Endodermal cell (in vitro differentiated cells): ENCODE data around the gene NPEPL1. TPM values are rescaled to one million over a fixed set of nuclear protein-coding genes. Genes with fewer than 3 reads are reported as not detected.

Experiments used
- DNase-seq: peaks from one replicate; pipeline ENCODE4 v3.0.0-alpha.2; 2017
- H3K27ac ChIP-seq: 2 replicates; pipeline ENCODE4 v1.5.1; 2013; ENCODE audit warnings: mild to moderate bottlenecking, low read depth, low read length, moderate library complexity
- H3K27me3 ChIP-seq: 2 replicates; pipeline ENCODE4 v1.6.1; 2013; ENCODE audit warnings: mild to moderate bottlenecking, low read length, moderate library complexity; ENCODE audit not compliant: insufficient read depth, control insufficient read depth, poor library complexity, severe bottlenecking
- H3K36me3 ChIP-seq: 2 replicates; pipeline ENCODE4 v1.7.0; 2013; ENCODE audit warnings: mild to moderate bottlenecking, low read length, moderate library complexity; ENCODE audit not compliant: control insufficient read depth, insufficient read depth
- H3K4me1 ChIP-seq: one replicate; pipeline ENCODE4 v1.7.0; 2013; ENCODE audit warnings: low read length; ENCODE audit not compliant: control insufficient read depth, insufficient read depth
- H3K4me3 ChIP-seq: 2 replicates; pipeline ENCODE4 v1.5.1; 2013; ENCODE audit warnings: mild to moderate bottlenecking, low read length, moderate library complexity
- H3K9ac ChIP-seq: 2 replicates; pipeline ENCODE4 v1.6.1; 2013; ENCODE audit warnings: mild to moderate bottlenecking, low read length, moderate library complexity; ENCODE audit not compliant: poor library complexity, severe bottlenecking; ENCODE audit errors: extremely low read depth
- H3K9me3 ChIP-seq: 2 replicates; pipeline ENCODE4 v1.6.1; 2013; ENCODE audit warnings: mild to moderate bottlenecking, low read length, moderate library complexity; ENCODE audit not compliant: control insufficient read depth
- H3K27ac Mint-ChIP-seq: 2 replicates; pipeline ENCODE4 v1.8.0; 2020; ENCODE audit warnings: mixed read lengths
- H3K27me3 Mint-ChIP-seq: 2 replicates; pipeline ENCODE4 v1.8.0; 2021; ENCODE audit warnings: mild to moderate bottlenecking, mixed read lengths; ENCODE audit not compliant: insufficient read depth
- H3K36me3 Mint-ChIP-seq: 2 replicates; pipeline ENCODE4 v1.8.0; 2020; ENCODE audit warnings: low read depth, mixed read lengths
- H3K4me1 Mint-ChIP-seq: 2 replicates; pipeline ENCODE4 v1.8.0; 2020; ENCODE audit warnings: mixed read lengths
- H3K4me3 Mint-ChIP-seq: 2 replicates; pipeline ENCODE4 v1.8.0; 2020; ENCODE audit warnings: mild to moderate bottlenecking, moderate library complexity, mixed read lengths
- H3K9me3 Mint-ChIP-seq: 2 replicates; pipeline ENCODE4 v1.8.0; 2020; ENCODE audit warnings: mild to moderate bottlenecking, mixed read lengths
- CTCF ChIP-seq: fragments of 200-600 bp; sonication (generic); conservative IDR thresholded peaks from 2 replicates; pipeline ENCODE4 v1.5.0; 2021; ENCODE audit warnings: antibody characterized with exemption, mild to moderate bottlenecking
- WGBS, 2 experiments: methylation state at CpG; one replicate each; pipeline versions ENCODE4 v1.1.5 to v1.1.7; 2013; ENCODE audit warnings: missing lambda C conversion rate in 2 of 2, mixed read lengths in 1 of 2; ENCODE audit not compliant: insufficient coverage in 1 of 2, insufficient read length in 1 of 2; 5-methylcytosine and 5-hydroxymethylcytosine counted together
- total RNA-seq, 2 donors: library from RNA; stranded (reverse); fragmentation: NEBNext Ultra II Directional in 1 of 2; extraction: Animal tissue kit (Norgen Biotek cat#: 25700) in 1 of 2; gene quantifications; 2 replicates in 1 of 2; 3 replicates in 1 of 2; pipeline ENCODE4 v1.2.1, GENCODE V29; 2021

The NPEPL1 gene
- total RNA-seq, 2 donors from 2014 or later = 52.9 to 72.8 TPM

- Mint-ChIP-seq H3K36me3 (peaks cover 48% of the 10 kb centered on the region), H3K9me3 (no peaks in the 10 kb centered on the region), H3K27ac (peak overlapping the region; percentile 90), H3K27me3 (no peaks in the 10 kb centered on the region), H3K4me1 (peaks cover 42% of the 10 kb centered on the region), H3K4me3 (no peak overlapping the region)
- Histone ChIP-seq H3K36me3 (peaks cover 61% of the 10 kb centered on the region), H3K27me3 (no peaks in the 10 kb centered on the region), H3K27ac (no peak overlapping the region), H3K4me3 (no peak overlapping the region), H3K9ac (no peak overlapping the region), H3K4me1 (peaks cover 16% of the 10 kb centered on the region), H3K9me3 (no peaks in the 10 kb centered on the region)
- no peak for TF ChIP-seq CTCF
- WGBS, 2 experiments = no CpG with 5 or more reads among the region's 1 CpG
- no peak for DNase-seq
Observed at GRCh38 chr20:58670102-58670501, 22.5 kb upstream of the NPEPL1 start.

DNA sequence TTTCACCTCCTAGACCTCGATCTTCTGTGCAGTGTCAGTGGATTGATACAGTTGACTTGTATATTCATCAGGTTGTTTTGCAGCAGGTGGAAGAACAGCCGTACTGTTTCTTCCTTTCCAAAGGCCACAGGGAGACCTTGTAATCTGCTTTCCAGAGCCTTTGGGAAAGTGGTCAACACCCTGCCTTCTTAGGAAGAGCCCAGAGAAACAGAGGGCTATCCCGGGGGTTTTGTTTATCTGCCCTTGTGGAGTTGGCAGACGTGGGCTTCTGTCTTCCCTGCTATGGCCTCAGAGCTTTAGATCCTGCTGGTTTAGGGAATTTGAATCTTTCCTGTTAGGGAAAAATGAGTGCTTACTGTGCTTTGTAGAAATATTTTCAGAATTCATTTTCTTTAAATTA, 21.9 kb upstream of the NPEPL1 start:
- H3K36me3 ChIP-seq = peaks cover 65% of the 10 kb centered on the region
- no peaks in the 10 kb centered on the region for H3K9me3 ChIP-seq
- H3K36me3 Mint-ChIP-seq = peaks cover 54% of the 10 kb centered on the region
- 0 to 53% methylated on average over 1 to 4 of the region's 4 CpGs for whole genome bisulfite sequencing, 2 experiments
- peaks cover 16% of the 10 kb centered on the region for H3K4me1 ChIP-seq
- no peak overlapping the region for H3K4me3 Mint-ChIP-seq
- H3K4me1 Mint-ChIP-seq = peaks cover 42% of the 10 kb centered on the region
- TF ChIP-seq CTCF = no peak
- H3K9me3 Mint-ChIP-seq = no peaks in the 10 kb centered on the region
- no peak overlapping the region for H3K9ac ChIP-seq
- H3K27me3 ChIP-seq = no peaks in the 10 kb centered on the region
- H3K27ac Mint-ChIP-seq = peak overlapping the region; percentile 90
- no peaks in the 10 kb centered on the region for H3K27me3 Mint-ChIP-seq
- DNase-seq = no peak
- no peak overlapping the region for H3K27ac ChIP-seq
- no peak overlapping the region for H3K4me3 ChIP-seq

- 94 to 95% methylated on average over 9 of the region's 9 CpGs for WGBS, 2 experiments
- TF ChIP-seq CTCF = no peak
- no peaks in the 10 kb centered on the region for H3K27me3 ChIP-seq
- Mint-ChIP-seq H3K27me3 (no peaks in the 10 kb centered on the region), H3K36me3 (peaks cover 61% of the 10 kb centered on the region), H3K4me3 (no peak overlapping the region), H3K9me3 (no peaks in the 10 kb centered on the region), H3K27ac (no peak overlapping the region), H3K4me1 (peaks cover 40% of the 10 kb centered on the region)
- no peak for DNase-seq
- peaks cover 82% of the 10 kb centered on the region for H3K36me3 ChIP-seq
- no peak overlapping the region for H3K27ac ChIP-seq
- no peak overlapping the region for H3K4me3 ChIP-seq
- H3K4me1 ChIP-seq = peaks cover 16% of the 10 kb centered on the region
- no peaks in the 10 kb centered on the region for H3K9me3 ChIP-seq
- no peak overlapping the region for H3K9ac ChIP-seq
Observed at GRCh38 chr20:58673119-58673518, 19.5 kb upstream of the NPEPL1 start.
